HG02840 (cell line): ENCODE results near the gene TMEM143.
"Not testable (repeated sequence)": the region's sequence is repeated elsewhere in the genome, so short reads cannot be mapped to it uniquely, and the experiment has no call there.

ENCODE experiments used
- ATAC-seq: cut with Tn5 transposase; IDR thresholded peaks from one replicate; pipeline ENCODE4 v1.9.1; 2021; ENCODE audit warnings: mild to moderate bottlenecking, moderate library complexity, moderate number of reproducible peaks; ENCODE audit not compliant: unreplicated experiment, low FRiP score

Gene TMEM143

GRCh38 chr19:48391100-48392005 lies 27.6 kb upstream of the TMEM143 start, which contains the start of gene KDELR1:
TSS of gene KDELR1 (minus strand) at chr19:48391551. CDS start at chr19:48391358, 193 bp downstream.
- ATAC-seq = peak; percentile 80

- no peak for ATAC-seq
Measured at GRCh38 chr19:48390188-48391099, 26.7 kb upstream of the TMEM143 start.

- no peak for ATAC-seq
Measured at GRCh38 chr19:48386981-48387380, 23.2 kb upstream of the TMEM143 start.

- ATAC-seq = no peak
Measured at GRCh38 chr19:48385461-48386087, 21.8 kb upstream of the TMEM143 start.

GRCh38 chr19:48382286-48382685 lies 18.5 kb upstream of the TMEM143 start:
- ATAC-seq = no peak

- no peak for ATAC-seq
Measured at GRCh38 chr19:48381178-48381950, 17.6 kb upstream of the TMEM143 start.

- ATAC-seq = no peak
Measured at GRCh38 chr19:48379058-48379457, 15.3 kb upstream of the TMEM143 start.

GRCh38 chr19:48378194-48378570 lies 14.4 kb upstream of the TMEM143 start:
- no peak for ATAC-seq

- ATAC-seq = no peak
Measured at GRCh38 chr19:48373567-48373966, 9.8 kb upstream of the TMEM143 start.

- ATAC-seq = no peak
Measured at GRCh38 chr19:48372904-48373303, 9.2 kb upstream of the TMEM143 start.

- ATAC-seq = not testable (repeated sequence)
Measured at GRCh38 chr19:48371771-48372170, 8.0 kb upstream of the TMEM143 start.

GRCh38 chr19:48371367-48371766 lies 7.6 kb upstream of the TMEM143 start:
- no peak for ATAC-seq

- ATAC-seq = no peak
Measured at GRCh38 chr19:48370955-48371354, 7.2 kb upstream of the TMEM143 start.

GRCh38 chr19:48368936-48369335 lies 5.2 kb upstream of the TMEM143 start:
- no peak for ATAC-seq

- ATAC-seq = no peak
Measured at GRCh38 chr19:48367855-48368254, 4.1 kb upstream of the TMEM143 start.

GRCh38 chr19:48365602-48366001 lies 1.9 kb upstream of the TMEM143 start:
- no peak for ATAC-seq

- ATAC-seq = no peak
Measured at GRCh38 chr19:48364598-48365348, 1.0 kb upstream of the TMEM143 start.

GRCh38 chr19:48363500-48363809 lies 285 bp downstream of the TMEM143 start:
- ATAC-seq = peak; percentile 20

- peak; percentile 39 for ATAC-seq
Measured at GRCh38 chr19:48362716-48363499, 832 bp downstream of the TMEM143 start.
